ENCODE measurements around the gene C10orf67.

C10orf67 gene

DNA sequence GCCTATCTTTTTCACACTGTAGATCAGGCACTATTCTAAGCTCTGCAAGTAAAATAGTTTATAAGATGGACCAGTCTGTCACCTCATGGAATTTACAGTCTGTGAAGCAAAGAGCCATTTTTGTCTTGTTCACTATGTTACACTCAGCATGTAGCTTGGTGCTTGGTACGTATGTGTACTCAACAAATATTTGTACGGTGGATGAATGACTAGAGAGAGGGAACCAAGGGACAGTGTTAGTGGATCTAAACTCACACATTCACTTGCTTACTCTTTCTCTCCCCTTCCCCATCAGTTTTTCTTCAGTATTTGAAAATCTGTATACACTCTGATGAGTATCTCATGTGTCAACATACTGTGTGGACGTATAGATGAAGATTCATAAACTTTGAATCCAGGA, 106.6 kb downstream of the C10orf67 start:
- H3K4me3 ChIP-seq (ENCODE audit: low read length): no peak overlapping the region
- TF ChIP-seq, protein P1, sequence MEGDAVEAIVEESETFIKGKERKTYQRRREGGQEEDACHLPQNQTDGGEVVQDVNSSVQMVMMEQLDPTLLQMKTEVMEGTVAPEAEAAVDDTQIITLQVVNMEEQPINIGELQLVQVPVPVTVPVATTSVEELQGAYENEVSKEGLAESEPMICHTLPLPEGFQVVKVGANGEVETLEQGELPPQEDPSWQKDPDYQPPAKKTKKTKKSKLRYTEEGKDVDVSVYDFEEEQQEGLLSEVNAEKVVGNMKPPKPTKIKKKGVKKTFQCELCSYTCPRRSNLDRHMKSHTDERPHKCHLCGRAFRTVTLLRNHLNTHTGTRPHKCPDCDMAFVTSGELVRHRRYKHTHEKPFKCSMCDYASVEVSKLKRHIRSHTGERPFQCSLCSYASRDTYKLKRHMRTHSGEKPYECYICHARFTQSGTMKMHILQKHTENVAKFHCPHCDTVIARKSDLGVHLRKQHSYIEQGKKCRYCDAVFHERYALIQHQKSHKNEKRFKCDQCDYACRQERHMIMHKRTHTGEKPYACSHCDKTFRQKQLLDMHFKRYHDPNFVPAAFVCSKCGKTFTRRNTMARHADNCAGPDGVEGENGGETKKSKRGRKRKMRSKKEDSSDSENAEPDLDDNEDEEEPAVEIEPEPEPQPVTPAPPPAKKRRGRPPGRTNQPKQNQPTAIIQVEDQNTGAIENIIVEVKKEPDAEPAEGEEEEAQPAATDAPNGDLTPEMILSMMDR (conservative IDR thresholded peaks at IDR 0.05; ENCODE audit: low read length): no peak
- no peak for DNase-seq (ENCODE audit: low read depth)

DNA sequence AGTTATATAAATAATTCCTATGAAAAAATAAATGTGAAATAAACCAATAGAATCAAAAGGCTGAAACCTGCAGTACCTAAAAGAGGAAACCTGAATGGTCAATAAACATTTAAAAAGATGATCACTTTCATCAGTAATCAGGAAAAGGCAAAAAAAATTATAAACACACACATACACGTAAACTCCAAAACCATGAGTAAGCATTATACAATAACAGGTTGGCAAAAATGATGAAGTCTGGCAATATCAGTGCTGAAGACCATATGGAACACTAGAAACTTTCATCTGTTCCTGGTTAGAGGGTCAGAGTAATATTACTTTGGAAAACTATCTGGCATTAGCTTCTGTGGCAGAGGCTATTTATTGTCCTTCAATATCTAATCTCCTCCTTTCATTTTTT, 114.0 kb downstream of the C10orf67 start:
- H3K4me3 ChIP-seq (ENCODE audit: low read length): no peak overlapping the region
- no peak for DNase-seq (ENCODE audit: low read depth)
- TF ChIP-seq, protein P1 (conservative IDR thresholded peaks at IDR 0.05; ENCODE audit: low read length): no peak

DNA sequence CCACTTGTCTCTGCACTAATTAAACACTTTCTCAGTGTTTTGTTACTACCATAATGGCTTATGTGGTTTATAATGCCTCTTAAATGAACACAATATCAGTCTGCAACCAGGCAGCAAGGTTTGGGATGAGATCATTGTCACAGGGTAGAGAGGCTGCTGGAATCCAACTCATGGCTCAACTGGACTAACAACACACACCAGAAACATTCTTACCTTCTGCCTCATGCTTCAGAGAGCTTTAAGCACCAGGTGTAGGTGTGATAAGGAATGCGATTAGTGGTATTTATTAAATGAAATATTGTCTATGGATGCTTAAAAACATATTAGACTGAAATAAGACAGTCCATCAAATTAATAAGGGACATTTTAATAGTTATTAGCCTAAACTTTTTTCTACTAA, 127.1 kb downstream of the C10orf67 start:
- H3K4me3 ChIP-seq (ENCODE audit: low read length): no peak overlapping the region
- DNase-seq (ENCODE audit: low read depth): no peak
- TF ChIP-seq, protein P1 (conservative IDR thresholded peaks at IDR 0.05; ENCODE audit: low read length): no peak

DNA sequence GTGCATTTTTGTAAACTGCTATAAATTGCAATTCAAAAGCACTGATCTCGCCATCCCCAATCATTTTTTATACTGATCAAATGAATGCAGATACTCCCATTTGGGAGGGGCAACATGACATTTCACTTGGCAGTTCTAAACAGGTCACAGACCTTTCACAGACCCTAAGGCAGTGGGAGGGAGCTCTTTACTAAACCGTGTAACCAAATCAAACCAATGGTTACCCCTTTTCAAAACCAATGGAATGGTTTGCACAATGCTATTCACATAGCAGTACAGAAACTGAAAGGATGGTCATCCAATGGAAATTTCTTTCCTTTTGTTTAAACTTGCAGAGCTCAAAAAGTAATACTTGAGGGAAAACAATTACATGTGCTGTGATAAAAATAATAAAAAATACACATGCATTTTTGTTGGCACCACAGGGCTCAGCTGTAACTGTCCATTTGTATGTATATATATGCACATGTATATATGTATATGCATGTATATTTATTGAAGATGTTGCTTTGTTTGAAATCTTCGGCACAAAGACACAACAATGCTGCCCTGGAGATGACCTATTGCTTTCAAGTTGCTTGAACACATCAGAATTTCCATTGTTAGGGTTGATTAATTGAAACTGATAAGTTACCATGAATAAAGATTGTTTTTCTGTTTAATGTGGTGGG, 138.5 kb downstream of the C10orf67 start:
- no peak overlapping the region for H3K4me3 ChIP-seq (ENCODE audit: low read length)
- no peak for DNase-seq (ENCODE audit: low read depth)
- TF ChIP-seq, protein P1 (conservative IDR thresholded peaks at IDR 0.05; ENCODE audit: low read length): no peak

DNA sequence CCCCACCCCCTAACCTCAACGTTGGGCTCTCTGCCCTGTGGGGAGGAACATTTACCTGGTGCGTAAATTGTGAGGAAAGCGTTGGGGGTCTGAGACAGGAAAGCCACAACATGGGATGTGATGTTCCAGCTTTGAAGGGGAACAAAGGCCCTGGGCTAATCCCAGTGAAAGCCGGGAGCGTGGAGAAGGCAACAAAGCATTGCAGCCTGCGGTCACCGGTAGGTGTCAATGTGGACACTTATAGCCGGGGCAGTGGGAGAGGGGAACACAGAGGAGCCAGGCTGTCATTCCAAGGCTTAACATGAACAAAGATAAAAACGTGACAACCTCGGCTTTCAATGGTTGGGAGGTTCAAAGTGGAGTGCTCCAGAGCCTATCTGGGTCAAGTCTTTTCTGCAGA, 139.8 kb downstream of the C10orf67 start:
- no peak for DNase-seq (ENCODE audit: low read depth)
- H3K4me3 ChIP-seq (ENCODE audit: low read length): no peak overlapping the region
- TF ChIP-seq, protein P1 (conservative IDR thresholded peaks at IDR 0.05; ENCODE audit: low read length): no peak

DNA sequence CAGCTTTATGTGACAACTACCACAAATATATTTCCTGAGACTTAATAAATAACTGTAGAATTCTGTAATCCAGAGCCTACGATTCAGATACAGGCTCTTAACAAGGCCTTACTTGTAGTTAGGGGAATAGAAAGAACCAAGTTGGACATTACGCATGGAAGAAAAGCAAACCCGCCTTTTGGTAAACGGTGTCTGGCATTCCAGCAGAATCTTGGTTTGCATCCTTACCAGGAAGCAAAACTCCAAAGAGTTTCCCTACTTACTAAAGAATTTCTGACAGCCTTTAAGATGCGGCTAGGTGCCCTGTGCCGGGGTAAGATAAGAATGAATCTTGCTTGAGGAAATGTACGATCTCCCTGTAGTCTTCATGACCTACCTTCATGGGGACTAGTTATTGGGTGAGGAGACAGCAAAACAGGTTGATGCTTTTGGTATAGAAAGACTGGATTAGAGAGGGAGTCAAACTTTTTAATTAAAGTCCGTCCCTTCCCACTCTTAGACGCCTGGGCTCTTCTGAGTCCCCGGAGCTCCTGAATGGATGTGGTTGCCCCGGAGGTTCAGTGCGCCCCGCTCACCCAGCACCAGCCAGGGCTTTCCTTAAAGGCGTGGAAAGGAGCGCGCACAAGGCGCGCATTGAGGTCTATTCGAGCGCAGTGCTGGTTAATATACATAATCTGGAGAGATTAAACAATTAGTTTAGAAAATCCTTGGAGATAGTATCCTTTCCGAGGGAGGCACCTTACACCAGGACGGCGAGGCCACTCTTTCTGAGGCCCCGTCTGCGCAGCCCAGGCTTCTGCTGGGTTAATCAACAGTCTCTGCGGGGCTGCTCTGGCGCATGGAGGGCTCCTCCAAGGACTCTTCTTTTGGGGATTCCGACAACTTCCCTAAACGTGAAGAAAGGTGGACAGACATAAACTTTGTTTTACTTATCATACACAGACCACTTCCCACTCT, 140.9 kb downstream of the C10orf67 start:
- DNase-seq (ENCODE audit: low read depth): no peak
- TF ChIP-seq, protein P1 (conservative IDR thresholded peaks at IDR 0.05; ENCODE audit: low read length): no peak
- no peak overlapping the region for H3K4me3 ChIP-seq (ENCODE audit: low read length)
